NCI-H345 (cell line): ENCODE measurements around the gene NPFFR2.
"Not testable (repeated sequence)": the region's sequence is repeated elsewhere in the genome, so short reads cannot be mapped to it uniquely, and the experiment has no call there.

Experiments
- DNase-seq: peaks from one replicate; lab custom pipeline; 2025; lab: John Stamatoyannopoulos, UW

Gene NPFFR2

DNA sequence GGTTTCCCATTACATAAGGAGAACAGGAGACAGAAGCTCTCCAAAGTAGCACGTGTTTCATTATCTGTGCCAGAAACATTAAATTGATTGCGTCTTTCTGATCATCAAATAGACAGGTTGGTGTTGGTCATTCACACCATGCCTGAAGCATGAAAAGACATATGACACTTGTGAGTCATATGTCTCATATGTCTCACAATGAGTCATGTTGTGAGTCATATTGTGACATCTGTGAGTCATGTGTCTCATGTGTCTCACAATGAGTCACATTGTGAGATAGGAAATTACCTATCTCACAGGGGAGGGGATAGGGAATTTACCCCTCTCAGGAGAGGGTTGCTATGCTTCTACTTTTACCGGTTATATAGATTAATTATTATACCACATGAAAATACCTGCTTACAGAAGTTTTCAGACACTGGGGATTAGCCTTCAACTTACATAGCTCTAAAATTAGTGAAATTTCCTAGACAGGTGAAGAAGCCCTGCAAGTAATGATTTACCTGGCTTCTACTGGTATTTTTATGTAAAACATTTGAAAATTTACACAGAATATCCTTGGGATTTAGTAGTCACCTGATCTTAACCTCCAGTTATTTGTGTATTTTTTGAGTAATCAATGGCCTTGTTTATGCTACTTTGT lies 80.8 kb downstream of the NPFFR2 start:
- DNase-seq = no peak

DNA sequence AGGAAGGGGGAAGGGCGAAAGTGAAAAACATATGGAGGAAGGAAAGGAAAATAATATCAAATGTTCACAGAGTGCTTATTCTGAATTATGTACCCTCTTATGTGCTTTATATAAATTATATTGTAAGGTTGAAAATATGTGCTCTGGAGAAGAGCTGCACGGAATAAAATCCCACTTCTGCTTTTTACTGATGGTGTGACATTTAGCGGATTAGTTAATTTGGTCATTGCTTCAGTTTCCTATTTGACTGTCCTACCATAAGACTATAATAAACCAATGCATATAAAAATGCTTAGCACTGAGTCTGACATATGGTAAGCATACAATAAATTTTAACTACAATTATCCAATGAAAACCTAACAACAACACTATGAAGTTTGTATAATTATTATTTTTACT lies 86.2 kb downstream of the NPFFR2 start:
- no peak for DNase-seq

DNA sequence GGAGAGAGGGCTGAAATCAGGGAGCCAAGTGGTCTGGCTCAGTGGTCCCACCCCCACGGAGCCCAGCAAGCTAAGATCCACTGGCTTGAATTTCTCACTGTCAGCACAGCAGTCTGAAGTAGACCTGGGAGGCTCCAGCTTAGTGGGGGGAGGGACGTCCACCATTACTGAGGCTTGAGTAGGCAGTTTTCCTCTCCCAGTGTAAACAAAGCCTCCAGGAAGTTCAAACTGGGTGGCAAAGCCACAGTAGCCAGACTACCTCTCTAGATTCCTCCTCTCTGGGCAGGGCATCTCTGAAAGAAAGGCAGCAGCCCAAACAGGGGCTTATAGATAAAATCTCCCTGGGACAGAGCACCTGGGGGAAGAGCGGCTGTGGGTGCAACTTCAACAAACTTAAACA lies 88.1 kb downstream of the NPFFR2 start:
- DNase-seq = no peak

DNA sequence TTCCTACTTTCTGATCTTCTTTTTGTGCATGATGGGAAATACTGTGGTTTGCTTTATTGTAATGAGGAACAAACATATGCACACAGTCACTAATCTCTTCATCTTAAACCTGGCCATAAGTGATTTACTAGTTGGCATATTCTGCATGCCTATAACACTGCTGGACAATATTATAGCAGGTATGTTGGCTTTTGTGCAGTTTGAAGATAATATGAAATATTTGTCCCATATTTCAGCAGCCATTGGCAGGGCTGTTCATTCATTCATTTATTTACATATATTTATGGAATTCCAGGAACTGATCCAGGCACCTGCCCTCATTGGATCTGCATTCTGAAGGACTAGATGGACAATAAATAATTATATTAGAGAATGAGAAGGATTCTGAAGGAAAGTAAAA lies 96.9 kb downstream of the NPFFR2 start:
- no peak for DNase-seq

DNA sequence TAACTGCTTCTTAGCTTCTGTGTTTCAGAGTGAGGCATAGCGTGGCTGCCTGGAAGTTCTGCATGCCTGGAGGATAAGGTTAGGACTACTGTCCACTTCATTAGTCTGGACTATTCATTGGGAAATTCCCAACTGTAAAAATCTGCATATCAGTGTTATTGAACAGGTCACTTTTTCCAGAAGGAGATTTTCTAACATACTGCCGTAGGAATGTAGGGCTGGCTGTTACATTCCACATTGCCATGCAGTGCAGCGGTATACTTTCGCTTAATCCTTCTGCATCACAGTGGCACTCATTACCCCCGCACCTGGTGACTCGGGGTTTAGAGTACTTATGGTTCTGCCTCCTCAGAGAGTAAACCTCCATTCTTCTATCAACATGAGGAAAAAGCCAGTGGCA lies 104.6 kb downstream of the NPFFR2 start:
- DNase-seq = no peak

DNA sequence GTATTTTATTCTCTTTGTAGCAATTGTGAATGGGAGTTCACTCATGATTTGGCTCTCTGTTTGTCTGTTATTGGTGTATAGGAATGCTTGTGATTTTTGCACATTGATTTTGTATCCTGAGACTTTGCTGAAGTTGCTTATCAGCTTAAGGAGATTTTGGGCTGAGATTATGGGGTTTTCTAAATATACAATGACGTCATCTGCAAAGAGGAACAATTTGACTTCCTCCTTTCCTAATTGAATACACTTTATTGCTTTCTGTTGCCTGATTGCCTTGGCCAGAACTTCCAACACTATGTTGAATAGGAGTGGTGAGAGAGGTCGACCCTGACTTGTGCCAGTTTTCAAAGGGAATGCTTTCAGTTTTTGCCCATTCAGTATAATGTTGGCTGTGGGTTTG lies 108.2 kb downstream of the NPFFR2 start:
- not testable (repeated sequence) for DNase-seq

DNA sequence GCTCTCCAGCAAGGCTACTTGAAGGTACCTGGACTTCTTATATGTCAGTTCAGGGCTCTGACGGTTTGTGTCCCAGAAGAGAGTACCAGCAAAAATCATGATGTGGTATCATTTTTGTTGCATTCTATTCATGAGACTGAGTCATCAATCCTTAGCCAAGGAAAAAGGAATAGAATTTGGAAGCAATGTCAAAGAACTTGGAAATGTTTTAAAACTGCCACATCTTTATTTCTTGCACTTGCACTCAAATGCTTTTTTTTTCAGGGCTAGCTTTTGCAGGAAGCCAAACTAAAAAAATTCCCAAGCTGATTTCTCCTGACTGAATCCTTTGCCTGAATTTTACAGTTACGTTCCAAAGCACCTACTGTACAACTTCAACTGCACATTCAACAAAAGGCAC lies 112.4 kb downstream of the NPFFR2 start:
- no peak for DNase-seq

DNA sequence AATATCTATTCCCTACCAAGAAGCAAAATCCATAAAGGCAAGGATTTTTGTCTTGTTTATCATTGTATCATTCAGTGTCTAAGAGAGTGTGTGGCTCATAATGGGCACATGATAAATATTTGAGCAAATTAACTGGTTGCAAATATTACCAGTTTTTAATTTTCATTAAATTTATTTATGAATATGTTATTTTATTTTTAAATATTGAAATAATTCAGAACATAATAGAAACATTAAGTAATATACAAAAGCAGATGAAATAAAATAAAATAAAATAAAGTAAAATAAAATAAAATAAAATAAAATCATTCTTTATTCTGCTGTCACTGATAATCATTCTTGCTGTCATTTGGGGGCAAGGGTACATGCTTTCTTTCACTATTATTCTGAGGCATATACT lies 120.9 kb downstream of the NPFFR2 start:
- DNase-seq = no peak

DNA sequence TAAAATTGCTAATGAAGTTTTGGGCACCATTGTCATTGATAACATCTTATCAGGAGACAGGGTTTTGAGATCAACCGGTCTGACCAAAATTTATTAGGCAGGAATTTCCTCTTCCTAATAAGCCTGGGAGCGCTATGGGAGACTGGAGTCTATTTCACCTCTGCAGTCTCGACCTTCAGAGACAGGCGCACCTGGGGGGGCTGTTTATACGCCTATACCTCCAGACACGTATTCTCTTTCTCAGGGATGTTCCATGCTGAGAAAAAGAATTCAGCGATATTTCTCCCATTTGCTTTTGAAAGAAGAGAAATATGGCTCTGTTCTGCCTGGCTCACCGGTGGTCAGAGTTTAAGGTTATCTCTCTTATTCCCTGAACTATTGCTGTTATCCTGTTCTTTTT lies 121.8 kb downstream of the NPFFR2 start:
- not testable (repeated sequence) for DNase-seq

DNA sequence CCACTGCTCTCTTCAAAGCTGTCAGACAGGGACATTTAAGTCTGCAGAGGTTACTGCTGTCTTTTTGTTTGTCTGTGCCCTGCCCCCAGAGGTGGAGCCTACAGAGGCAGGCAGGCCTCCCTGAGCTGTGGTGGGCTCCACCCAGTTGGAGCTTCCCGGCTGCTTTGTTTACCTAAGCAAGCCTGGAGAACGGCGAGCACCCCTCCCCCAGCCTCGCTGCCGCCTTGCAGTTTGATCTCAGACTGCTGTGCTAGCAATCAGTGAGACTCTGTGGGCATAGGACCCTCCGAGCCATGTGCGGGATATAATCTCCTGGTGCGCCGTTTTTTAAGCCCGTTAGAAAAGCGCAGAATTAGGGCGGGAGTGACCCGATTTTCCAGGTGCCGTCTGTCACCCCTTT lies 137.5 kb downstream of the NPFFR2 start:
- DNase-seq = not testable (repeated sequence)

DNA sequence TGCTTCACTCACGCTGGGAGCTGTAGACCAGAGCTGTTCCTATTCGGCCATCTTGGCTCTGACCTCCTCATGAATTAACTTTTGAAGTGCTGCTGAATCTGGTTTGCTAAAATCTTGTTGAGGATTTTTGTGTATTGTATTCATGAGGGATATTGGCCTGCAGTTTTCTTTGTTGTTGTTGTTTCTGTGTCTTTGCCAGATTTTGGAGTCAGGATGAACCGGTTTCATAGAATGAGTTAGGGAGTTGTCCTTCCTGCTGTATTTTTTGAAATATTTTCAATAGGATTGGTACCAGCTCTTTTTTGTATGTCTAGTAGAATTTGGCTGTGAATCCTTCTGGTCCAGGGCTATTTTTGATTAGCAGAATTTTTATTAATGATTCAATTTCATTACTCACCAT lies 138.1 kb downstream of the NPFFR2 start:
- DNase-seq = no peak

DNA sequence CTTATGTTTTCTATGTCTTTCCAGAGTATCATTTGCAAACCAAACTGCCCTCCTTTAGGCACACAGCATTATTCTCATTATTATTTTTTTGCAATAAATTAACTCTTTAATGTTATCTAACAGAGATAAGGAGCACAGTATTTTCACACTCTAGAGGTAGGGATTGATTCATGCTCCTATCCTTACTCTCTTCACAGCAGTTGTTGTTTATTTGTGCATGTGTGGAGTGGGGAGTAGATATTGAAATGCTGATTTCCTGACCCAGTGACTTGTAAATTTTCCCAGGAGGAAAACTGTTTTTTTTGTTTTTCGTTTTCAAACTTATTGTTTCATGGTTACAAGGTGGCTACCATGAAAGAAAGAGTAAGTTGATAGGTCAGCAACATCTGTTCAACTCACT lies 140.0 kb downstream of the NPFFR2 start:
- no peak for DNase-seq

DNA sequence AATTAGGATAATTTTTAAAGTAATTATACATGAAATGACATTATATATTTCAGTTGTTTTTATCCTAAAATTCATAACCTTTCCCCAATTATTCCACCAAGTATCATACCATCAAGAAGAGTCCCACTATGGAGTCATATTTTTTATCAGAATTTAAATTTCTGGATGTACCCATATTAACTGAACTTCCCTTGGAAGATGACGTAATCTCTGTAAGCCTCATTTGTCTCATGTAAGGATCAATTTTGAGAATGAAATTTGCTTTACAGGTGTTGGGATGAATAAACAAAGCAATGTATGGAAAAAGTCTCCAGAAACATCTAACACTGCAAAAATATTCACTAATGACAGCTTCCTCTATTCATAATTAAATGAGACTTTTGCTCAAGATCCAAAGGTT lies 147.5 kb downstream of the NPFFR2 start:
- no peak for DNase-seq

DNA sequence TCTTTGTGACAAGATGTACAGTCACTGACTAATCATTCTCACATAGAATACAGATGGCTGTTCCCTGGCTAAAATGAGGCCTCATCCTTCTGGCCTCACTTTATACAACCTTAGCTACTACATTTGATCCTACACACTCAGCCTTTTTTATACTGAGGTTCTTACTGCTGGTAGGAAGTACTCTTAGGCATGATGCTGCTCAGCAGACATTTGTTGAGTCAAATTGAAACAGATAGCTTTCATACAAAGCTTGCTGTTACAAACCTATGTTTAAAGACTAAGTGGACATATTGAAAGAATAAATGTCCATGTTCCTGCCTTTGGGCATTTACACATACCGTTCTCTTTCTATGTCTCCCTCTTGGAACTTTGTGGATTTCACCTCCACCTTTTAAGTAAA lies 154.9 kb downstream of the NPFFR2 start:
- DNase-seq = no peak

DNA sequence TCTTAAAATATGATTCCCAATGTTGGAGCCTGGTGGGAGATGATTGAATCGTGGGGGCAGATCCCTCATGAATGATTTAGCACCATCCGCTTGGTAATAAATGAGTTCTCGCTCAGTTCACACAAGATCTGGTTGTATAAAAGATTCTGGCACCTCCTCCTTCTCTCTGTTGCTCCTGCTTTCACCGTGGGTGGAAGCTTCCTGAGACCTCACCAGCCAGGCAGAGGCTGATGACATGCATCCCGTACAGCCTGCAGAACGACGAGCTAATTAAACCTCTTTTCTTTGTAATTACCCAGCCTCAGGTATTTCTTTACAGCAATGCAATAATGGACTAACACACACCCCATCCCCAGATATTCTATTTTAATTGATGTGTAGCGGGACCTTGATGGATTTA lies 162.2 kb downstream of the NPFFR2 start:
- DNase-seq = no peak

DNA sequence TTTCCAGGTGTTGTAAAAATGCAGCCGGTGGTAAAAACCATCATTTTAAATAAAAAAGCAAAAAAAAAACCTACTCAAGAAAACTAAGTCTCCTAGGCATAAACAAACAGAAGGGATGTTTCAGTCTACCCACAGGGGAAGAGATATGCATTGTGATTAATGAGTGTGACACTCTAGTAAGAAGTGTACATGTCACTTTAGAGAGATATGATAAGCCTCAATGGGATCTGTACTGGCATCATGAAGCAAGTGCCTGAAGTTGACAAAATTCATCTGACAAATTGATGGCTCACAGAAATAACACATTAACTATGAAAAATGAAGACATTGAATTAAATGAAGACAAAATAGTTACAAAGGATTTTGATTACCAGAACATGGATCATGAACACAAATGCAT lies 162.7 kb downstream of the NPFFR2 start:
- DNase-seq = no peak
